Endothelial cell (in vitro differentiated cells): ENCODE data around the gene CHD5. TPM values are rescaled to one million over a fixed set of nuclear protein-coding genes. Genes with fewer than 3 reads are reported as not detected.

Experiments
- DNase-seq: peaks from one replicate; pipeline ENCODE4 v3.0.0; 2021; ENCODE audit warnings: low spot score
- H3K27ac Mint-ChIP-seq: one replicate; pipeline ENCODE4 v1.8.0; 2021; ENCODE audit warnings: mixed read lengths, inconsistent platforms; ENCODE audit not compliant: unreplicated experiment
- H3K27me3 Mint-ChIP-seq: one replicate; pipeline ENCODE4 v1.8.0; 2021; ENCODE audit warnings: mild to moderate bottlenecking, moderate library complexity, mixed read lengths, inconsistent platforms; ENCODE audit not compliant: unreplicated experiment
- H3K36me3 Mint-ChIP-seq: one replicate; pipeline ENCODE4 v1.8.0; 2021; ENCODE audit warnings: mild to moderate bottlenecking, low read depth, mixed read lengths, inconsistent platforms; ENCODE audit not compliant: unreplicated experiment
- H3K4me1 Mint-ChIP-seq: one replicate; pipeline ENCODE4 v1.8.0; 2021; ENCODE audit warnings: mild to moderate bottlenecking, mixed read lengths, inconsistent platforms; ENCODE audit not compliant: unreplicated experiment
- H3K4me3 Mint-ChIP-seq: one replicate; pipeline ENCODE4 v1.8.0; 2021; ENCODE audit warnings: mild to moderate bottlenecking, mixed read lengths, inconsistent platforms; ENCODE audit not compliant: unreplicated experiment
- H3K9me3 Mint-ChIP-seq: one replicate; pipeline ENCODE4 v1.8.0; 2021; ENCODE audit warnings: mixed read lengths, inconsistent platforms; ENCODE audit not compliant: unreplicated experiment
- total RNA-seq: library from RNA; stranded (reverse); fragmentation: NEBNext Ultra II Directional; extraction: Animal tissue kit (Norgen Biotek cat#: 25700); gene quantifications from one replicate; pipeline ENCODE4 v1.2.1, GENCODE V29; 2021; ENCODE audit not compliant: unreplicated experiment
- TF ChIP-seq, protein P1 (sequence below): fragments of 200-600 bp; sonication (generic); IDR thresholded peaks from one replicate; pipeline ENCODE4 v1.5.0; 2021; ENCODE audit warnings: antibody characterized with exemption; ENCODE audit not compliant: unreplicated experiment

The CHD5 gene
- total RNA-seq, 1 donor from 2014 or later = 0.15 TPM

DNA sequence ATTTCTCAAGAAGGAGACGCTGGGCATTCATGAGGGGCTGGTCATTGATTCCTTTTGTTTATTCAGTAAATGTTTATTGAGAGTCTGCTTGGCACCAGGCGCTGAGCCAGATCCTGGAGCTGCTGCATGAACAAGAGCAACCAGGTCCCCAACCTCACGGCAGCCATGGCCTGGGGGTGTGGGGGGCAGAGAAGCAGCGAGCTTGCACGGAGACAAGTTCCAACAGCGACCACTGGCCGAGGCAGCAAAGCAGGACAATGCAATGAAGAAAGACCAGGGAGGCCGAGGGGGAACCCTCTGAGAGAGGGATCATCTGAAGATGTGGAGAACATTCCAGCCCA, 126.9 kb downstream of the CHD5 start:
- Mint-ChIP-seq H3K4me3 (no peak overlapping the region), H3K36me3 (no peaks in the 10 kb centered on the region), H3K9me3 (no peaks in the 10 kb centered on the region), H3K4me1 (peaks cover 2% of the 10 kb centered on the region), H3K27me3 (no peaks in the 10 kb centered on the region), H3K27ac (no peak overlapping the region)
- TF ChIP-seq, protein P1, sequence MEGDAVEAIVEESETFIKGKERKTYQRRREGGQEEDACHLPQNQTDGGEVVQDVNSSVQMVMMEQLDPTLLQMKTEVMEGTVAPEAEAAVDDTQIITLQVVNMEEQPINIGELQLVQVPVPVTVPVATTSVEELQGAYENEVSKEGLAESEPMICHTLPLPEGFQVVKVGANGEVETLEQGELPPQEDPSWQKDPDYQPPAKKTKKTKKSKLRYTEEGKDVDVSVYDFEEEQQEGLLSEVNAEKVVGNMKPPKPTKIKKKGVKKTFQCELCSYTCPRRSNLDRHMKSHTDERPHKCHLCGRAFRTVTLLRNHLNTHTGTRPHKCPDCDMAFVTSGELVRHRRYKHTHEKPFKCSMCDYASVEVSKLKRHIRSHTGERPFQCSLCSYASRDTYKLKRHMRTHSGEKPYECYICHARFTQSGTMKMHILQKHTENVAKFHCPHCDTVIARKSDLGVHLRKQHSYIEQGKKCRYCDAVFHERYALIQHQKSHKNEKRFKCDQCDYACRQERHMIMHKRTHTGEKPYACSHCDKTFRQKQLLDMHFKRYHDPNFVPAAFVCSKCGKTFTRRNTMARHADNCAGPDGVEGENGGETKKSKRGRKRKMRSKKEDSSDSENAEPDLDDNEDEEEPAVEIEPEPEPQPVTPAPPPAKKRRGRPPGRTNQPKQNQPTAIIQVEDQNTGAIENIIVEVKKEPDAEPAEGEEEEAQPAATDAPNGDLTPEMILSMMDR = no peak
- DNase-seq = no peak

DNA sequence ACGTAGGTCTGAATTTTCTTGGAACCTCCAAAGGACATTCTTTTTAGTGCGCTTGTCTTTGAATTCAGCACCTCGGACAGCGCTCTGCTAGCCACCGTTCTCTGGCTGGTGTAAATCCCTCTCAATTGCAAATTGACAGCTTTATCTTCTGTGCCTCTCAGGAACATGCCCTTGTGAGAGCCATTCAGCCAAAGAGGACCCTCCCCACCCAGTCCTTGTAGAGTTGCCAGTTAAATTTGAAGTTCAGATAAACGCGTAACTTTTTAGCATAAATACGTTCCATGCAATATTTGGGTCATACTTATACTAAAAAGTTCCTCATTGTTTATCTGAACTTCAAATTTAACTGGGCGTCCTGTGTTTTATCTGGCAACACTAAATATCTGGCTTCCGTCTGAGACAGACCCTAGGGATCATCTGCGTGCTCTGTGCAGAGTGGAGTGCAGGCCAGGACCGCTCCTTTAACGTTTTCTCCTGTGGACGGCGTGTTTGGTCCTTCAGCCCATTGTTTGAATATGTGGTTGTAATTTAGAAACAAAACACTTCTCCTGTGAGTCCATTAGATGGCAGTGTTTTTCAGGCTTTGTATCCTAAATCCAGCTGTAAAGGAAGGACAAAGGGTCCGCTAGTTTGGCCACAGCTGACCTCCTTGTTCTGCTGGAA, 127.4 kb downstream of the CHD5 start:
- TF ChIP-seq, protein P1 = peak; percentile 45
- Mint-ChIP-seq H3K4me3 (no peak overlapping the region), H3K27me3 (no peaks in the 10 kb centered on the region), H3K27ac (no peak overlapping the region), H3K9me3 (no peaks in the 10 kb centered on the region), H3K4me1 (peaks cover 2% of the 10 kb centered on the region), H3K36me3 (no peaks in the 10 kb centered on the region)
- DNase-seq = peak; percentile 81

Other genes starting within 250 kb of the CHD5 start
- gene NPHP4, start 187.9 kb downstream of the CHD5 start, total RNA-seq = 15.3 TPM
- 4.1 TPM for gene KCNAB2, start 134.4 kb downstream of the CHD5 start, total RNA-seq
- 601 TPM for gene RPL22, start 19.3 kb upstream of the CHD5 start, total RNA-seq
- not detected for gene RNF207, start 25.8 kb upstream of the CHD5 start, total RNA-seq
- gene ICMT, start 55.6 kb upstream of the CHD5 start, total RNA-seq = 52.2 TPM
- gene HES3, start 63.9 kb upstream of the CHD5 start, total RNA-seq = not detected
- gene GPR153, start 80.8 kb upstream of the CHD5 start, total RNA-seq = 3.0 TPM
- 35.1 TPM for gene ACOT7, start 213.4 kb upstream of the CHD5 start, total RNA-seq
- gene HES2, start 239.6 kb upstream of the CHD5 start, total RNA-seq = 0.10 TPM
- gene ESPN, start 244.5 kb upstream of the CHD5 start, total RNA-seq = 0.36 TPM